HG03558 (cell line): Measurements from ENCODE around the gene HKDC1.
"Not testable (repeated sequence)": the region's sequence is repeated elsewhere in the genome, so short reads cannot be mapped to it uniquely, and the experiment has no call there.

Experiments
- ATAC-seq: cut with Tn5 transposase; IDR thresholded peaks from one replicate; pipeline ENCODE4 v1.9.1; 2021; ENCODE audit warnings: moderate number of reproducible peaks; ENCODE audit not compliant: unreplicated experiment; ENCODE audit errors: extremely low read depth

HKDC1 gene, protein sequence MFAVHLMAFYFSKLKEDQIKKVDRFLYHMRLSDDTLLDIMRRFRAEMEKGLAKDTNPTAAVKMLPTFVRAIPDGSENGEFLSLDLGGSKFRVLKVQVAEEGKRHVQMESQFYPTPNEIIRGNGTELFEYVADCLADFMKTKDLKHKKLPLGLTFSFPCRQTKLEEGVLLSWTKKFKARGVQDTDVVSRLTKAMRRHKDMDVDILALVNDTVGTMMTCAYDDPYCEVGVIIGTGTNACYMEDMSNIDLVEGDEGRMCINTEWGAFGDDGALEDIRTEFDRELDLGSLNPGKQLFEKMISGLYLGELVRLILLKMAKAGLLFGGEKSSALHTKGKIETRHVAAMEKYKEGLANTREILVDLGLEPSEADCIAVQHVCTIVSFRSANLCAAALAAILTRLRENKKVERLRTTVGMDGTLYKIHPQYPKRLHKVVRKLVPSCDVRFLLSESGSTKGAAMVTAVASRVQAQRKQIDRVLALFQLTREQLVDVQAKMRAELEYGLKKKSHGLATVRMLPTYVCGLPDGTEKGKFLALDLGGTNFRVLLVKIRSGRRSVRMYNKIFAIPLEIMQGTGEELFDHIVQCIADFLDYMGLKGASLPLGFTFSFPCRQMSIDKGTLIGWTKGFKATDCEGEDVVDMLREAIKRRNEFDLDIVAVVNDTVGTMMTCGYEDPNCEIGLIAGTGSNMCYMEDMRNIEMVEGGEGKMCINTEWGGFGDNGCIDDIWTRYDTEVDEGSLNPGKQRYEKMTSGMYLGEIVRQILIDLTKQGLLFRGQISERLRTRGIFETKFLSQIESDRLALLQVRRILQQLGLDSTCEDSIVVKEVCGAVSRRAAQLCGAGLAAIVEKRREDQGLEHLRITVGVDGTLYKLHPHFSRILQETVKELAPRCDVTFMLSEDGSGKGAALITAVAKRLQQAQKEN

GRCh38 chr10:69220041-69220451, at the start of gene HKDC1:
Gene HKDC1 (plus strand): TSS chr10:69220332. CDS start chr10:69220436, 104 bp downstream.
- ATAC-seq: no peak

DNA sequence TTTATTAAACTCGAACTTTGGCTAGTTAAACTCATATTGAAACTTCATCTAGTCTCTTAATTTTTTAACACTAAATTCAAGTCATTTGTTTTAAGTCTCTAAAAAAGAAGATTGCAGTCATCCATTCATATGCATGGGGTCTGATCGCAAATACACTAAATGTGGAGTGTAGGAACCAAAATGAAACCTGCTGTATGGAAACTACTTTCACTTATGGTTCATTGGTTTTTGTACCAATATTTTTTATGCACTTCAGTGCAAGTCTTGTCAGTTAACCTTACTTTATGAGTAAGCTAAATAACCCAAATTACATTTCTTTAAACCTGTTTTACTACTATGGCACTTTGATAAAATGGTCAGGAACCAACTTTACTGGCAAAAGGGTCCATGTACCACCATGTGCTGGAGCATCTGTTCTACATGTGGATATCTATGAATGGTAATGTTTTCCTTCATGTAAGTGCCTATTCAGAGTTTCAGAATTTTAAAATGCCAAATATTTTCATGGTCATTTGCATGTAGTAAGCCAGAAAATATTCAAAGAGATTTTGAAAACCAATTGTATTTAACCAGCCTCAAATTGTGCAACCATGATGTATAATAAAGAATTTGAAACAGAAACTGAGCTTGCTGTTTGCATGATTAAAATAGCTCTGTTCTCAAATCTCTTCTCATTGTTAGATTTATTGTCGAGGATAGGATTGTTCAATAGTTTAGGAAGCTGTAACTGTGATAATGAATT, 47.7 kb upstream of the HKDC1 start:
- ATAC-seq: no peak

DNA sequence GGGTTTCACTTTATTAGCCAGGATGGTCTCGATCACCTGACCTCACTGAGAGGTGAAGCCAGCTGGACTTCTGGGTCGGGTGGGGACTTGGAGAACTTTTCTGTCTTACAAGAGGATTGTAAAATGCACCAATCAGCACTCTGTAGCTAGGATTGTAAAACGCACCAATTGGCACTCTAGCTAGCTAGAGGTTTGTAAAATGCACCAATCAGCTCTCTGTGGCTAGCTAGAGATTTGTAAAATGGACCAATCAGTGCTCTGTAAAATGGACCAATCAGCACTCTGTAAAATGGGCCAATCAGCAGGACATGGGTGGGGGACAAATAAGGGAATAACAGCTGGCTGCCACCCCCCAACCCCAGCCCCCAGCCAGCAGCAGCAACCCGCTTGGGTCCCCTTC, 44.8 kb upstream of the HKDC1 start:
- ATAC-seq: not testable (repeated sequence)

DNA sequence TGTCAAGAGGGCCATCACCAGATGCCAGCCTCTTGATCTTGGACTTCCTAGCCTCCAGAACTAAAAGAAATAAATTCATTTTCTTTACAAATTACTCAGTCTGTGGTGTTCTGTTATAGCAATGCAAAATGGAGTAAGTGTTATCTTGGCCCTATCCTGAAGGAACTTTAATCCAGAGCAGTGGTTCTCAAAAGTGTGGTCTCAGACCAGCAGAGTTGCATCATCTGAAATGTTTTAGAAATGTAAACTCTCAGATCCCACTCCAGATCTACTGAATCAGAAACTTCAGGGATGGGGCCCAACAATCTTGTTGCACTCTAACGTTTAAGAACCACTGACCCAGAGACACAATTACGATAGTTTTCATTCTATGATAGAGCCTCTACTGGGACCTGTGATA, 43.3 kb upstream of the HKDC1 start:
- no peak for ATAC-seq

DNA sequence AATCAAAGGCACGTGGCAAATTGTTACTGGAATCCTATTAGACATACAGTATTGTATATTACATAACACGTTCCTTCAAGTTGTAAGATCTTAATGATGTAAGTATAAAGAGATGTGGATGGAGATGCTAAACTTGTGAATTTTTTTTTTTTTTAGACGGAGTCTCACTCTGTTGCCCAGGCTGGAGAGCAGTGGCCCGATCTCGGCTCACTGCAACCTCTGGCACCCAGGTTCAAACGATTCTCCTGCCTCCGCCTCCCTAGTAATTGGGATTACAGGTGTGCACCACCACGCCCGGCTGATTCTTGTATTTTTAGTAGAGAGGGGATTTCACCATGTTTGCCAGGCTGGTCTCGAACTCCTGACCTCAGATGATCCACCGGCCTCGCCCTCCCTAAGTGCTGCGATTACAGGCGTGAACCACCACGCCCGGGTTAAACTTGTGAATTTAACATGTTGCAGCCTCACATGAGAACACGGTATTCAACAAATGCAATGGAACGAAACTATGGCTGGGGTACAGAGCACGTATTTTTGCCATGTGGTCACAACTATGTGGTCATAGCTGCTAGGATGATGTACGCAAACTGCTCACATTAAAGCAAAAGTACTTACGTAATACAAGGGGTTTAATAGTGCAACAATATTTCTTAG, 40.9 kb upstream of the HKDC1 start:
- peak; percentile 16 for ATAC-seq

DNA sequence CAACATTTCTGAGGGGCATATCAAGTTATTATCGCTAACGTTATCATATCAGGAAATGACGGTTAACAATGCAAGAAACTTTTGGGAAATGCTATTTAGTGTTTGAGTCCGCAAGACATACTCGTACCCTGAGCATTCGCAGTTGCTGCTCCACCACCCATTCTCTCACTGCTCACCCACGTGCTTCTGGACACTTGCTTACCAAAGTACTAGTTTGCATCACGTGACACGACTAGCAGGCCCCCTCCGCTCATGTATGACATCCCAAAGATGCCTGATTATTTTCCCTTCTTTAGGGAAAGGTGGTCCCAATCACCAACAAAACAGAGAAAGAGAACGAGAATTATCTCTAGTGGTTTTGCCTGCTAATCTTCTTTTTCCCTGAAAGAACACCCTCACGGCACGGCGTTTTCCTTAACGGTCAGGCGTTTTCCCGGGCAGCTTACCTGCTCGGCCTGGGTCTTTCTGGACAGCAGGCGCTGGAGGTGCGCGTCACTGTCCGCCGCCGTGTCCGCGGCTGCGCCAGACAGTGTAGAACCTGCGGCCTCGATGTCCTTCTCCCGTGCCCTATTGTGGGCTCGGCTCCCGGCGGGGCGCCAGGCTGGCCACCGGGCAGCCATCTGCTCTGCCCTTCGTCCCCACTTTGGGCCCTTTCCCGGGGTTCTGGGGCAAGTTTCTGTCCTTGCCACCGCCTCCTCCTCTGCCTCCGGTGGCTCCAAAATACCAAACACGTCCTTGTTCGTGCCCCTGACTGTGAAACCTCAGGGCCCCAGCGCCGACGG, 40.2 kb upstream of the HKDC1 start, which contains the start of gene SUPV3L1:
SUPV3L1 (plus strand) TSS at position 492 of the 782 bp plus-strand sequence; CDS start at position 550, 58 bp downstream.
- peak; percentile 52 for ATAC-seq

DNA sequence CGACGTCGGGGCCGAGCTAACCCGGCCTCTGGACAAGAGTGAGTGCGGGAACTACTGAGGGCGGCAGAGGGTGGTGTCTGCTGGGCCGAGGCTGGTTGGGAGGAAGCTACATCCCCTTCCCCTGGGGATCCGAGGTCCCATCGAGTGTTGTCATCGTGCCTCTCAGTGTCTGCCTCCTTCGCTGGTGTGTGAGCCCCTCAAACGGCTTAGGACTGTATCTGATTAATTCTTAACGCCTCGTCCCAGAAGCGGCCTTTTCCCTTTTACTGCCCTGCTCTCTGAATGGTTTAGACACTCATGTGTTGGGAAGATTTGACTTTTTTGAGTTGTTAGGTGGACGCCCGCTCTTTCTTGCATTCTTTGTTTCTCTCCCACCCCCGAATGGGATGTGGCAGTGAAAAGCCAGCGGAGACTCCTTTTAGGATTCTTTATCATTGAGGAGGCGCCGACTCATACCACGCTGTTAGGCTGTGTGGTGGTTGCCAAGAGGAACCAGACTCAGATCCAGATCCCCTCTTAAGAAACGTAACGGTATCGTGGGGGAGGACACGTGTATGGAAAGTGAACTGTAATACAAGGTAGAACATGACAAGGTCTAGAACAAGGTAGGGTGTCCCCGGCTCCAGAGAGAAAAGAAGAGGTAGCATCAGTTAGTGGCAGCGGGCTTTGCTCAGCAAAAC, 39.5 kb upstream of the HKDC1 start:
- ATAC-seq: no peak

DNA sequence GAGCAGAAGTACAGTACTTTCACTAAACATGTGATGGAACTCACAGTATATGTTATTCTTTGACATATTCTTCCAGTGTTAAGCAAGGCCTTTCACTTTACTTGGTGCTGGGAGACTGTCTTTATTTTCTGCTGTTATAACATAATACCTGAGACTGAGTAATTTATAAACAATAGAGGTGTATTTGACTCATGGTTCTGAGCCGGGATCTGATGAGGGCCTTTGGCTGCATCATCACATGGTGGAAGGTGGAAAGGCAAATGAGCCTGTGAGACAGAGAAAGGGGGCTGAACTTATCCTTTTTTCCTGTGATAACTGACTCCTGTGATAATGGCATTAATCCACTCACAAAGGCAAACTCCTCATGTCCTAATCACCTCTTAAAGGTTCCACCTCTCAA, 38.7 kb upstream of the HKDC1 start:
- ATAC-seq: no peak

GRCh38 chr10:69182005-69182404, 38.1 kb upstream of the HKDC1 start:
- no peak for ATAC-seq

GRCh38 chr10:69186524-69186923, 33.6 kb upstream of the HKDC1 start:
- no peak for ATAC-seq

DNA sequence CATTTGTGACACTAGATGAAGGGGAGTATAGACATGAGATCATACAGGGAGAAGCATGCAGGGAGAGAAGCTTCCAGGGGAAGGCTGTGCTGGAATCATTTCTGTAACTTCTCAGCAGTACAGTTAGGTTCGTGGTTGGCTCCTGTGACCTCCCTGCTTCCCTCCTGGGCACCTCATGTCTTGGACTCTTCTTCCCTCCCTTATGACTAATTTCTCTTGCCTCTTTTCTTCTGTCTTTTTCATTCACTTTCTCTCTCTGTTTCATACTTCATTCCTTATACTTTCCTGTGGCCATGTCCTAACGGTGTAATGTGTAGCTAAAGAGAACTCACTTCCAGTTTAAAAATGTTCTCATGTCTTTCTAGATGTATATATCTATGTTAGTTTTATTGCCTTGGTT, 19.1 kb upstream of the HKDC1 start:
- no peak for ATAC-seq

DNA sequence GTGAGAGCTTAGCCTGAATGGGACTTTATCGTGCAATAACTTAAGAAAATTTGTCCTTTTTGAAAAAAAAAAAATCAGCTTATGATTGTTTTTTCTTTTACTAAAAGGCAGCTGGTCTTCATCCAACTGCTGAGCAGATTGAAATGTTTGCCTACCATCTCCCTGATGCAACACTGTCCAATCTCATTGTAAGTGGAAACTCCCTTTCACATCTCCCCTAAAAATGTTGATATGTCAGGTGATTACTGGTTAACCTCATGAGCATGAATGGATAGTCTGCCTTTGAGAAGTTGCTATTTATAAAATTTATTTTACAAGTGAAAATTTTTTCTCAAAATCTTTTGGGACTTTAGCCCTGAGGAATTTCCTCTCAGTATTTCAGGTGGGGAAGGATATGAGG, 17.8 kb upstream of the HKDC1 start:
- ATAC-seq: no peak

DNA sequence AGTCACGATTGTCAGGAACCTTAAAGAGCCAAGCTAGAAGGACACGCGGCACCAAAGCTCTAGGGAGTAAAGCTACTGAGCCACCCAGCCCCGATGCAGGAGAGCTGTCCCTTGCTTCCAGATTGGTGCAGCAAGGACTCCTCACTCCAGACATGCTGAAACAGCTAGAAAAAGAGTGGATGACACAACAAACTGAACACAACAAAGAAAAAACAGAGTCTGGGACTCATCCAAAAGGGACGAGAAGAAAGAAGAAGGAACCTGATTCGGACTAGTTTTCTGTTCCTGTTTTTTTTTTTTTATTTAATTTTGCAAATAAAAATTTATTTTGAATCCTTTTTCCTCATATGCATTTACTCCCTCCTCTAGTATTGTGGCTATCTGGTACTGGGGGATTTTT, 11.4 kb upstream of the HKDC1 start:
- ATAC-seq: no peak

DNA sequence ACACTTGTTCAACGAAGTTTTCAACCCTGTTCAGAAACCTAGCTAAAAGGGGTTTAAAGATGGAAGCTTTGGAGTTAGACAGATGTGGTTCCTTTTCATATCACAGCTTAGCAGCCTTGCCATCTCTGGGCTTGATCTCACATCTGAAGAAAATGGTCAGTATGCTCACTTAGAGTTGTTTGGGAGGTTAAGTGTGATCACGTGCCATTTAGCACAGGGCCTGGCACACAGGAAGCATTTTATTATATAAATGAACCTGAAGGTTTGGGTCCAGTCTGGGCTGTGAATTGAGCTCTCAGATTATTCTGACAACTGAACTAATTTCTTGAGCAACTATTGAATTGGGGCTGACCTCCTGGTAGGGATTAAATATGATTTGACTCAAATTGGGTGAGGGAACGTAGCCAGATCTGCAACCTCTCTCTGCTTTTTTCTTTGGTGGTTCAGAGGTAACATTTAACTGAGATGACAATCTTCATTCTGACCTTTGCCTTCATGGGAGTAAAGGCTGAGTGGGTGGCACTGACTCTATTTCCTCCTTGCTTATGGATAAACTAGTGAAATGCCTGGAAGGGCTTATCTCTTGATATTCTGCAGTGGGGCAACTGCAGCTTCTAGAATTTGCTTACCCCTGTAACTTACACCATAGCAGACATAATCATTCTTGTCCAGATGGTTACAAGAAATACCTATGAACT, 10.2 kb upstream of the HKDC1 start:
- ATAC-seq: no peak

GRCh38 chr10:69211104-69211503, 9.0 kb upstream of the HKDC1 start:
- ATAC-seq: no peak

GRCh38 chr10:69211524-69211923, 8.6 kb upstream of the HKDC1 start:
- ATAC-seq: no peak

- ATAC-seq: no peak
Measured at GRCh38 chr10:69213591-69214311, 6.4 kb upstream of the HKDC1 start.
